Gastroesophageal sphincter (tissue), 4 donors: Measurements from ENCODE around the gene EPB41L4A. TPM values are rescaled to one million over a fixed set of nuclear protein-coding genes. Genes with fewer than 3 reads are reported as not detected.

Experiments
- ATAC-seq: fragments of 150-250 bp; one replicate; pipeline ENCODE4 v1.9.1; 2016; ENCODE audit warnings: mild to moderate bottlenecking, moderate library complexity
- H3K27ac ChIP-seq, 4 donors: fragments of 200-600 bp; sonication (generic) in 3 of 4; 1 replicate in 3 of 4; 2 replicates in 1 of 4; pipeline ENCODE4 v1.5.1; 2016 to 2019
- H3K27me3 ChIP-seq: fragments of 200-600 bp; sonication (generic); one replicate; pipeline ENCODE4 v1.5.1; 2019
- H3K36me3 ChIP-seq, 2 donors: fragments of 200-600 bp; sonication (generic); one replicate each; pipeline ENCODE4 v1.5.1; 2019; ENCODE audit warnings: control low read depth in 1 of 2
- H3K4me1 ChIP-seq, 3 donors: fragments of 200-600 bp; sonication (generic); 1 replicate in 2 of 3; 2 replicates in 1 of 3; pipeline ENCODE4 v1.5.1; 2016 to 2019; ENCODE audit warnings: control low read depth in 2 of 3
- H3K4me3 ChIP-seq, 2 donors: fragments of 200-600 bp; sonication (generic); one replicate each; pipeline ENCODE4 v1.5.1; 2019; ENCODE audit warnings: mild to moderate bottlenecking in 1 of 2, moderate library complexity in 1 of 2
- H3K9me3 ChIP-seq, 3 donors: fragments of 200-600 bp; sonication (generic); one replicate each; pipeline ENCODE4 v1.5.1; 2017 to 2019; ENCODE audit warnings: control low read depth in 2 of 3
- CTCF ChIP-seq, 4 experiments: fragments of 200-600 bp in 2 of 4; fragments of 450-650 bp in 2 of 4; sonication (generic) in 1 of 4; IDR thresholded peaks; one replicate each; pipeline ENCODE4 v1.5.1; 2017 to 2019; ENCODE audit warnings: antibody characterized with exemption in 4 of 4, mild to moderate bottlenecking in 2 of 4, moderate library complexity in 2 of 4
- EP300 ChIP-seq: sonication (generic); formaldehyde crosslinking; IDR thresholded peaks from one replicate; pipeline ENCODE4 v1.6.1; 2017; ENCODE audit warnings: antibody characterized with exemption, mild to moderate bottlenecking
- POLR2A ChIP-seq, 2 donors: fragments of 450-650 bp; IDR thresholded peaks; one replicate each; pipeline ENCODE4 v1.6.1; 2017; ENCODE audit warnings: antibody characterized with exemption in 2 of 2, mild to moderate bottlenecking in 2 of 2, moderate library complexity in 1 of 2
- POLR2AphosphoS5 ChIP-seq: sonication (generic); formaldehyde crosslinking; IDR thresholded peaks from one replicate; pipeline ENCODE4 v1.6.1; 2017; ENCODE audit warnings: antibody characterized with exemption
- WGBS, 2 donors: methylation state at CpG; one replicate each; pipeline ENCODE4 v1.1.5; 2018; ENCODE audit warnings: low coverage in 1 of 2; 5-methylcytosine and 5-hydroxymethylcytosine counted together
- total RNA-seq, 4 donors: library from RNA; depleted of rRNA; stranded (reverse); fragments of >200 nt; gene quantifications; one replicate each; pipeline ENCODE4 v1.1.0, GENCODE V29; 2016

EPB41L4A gene
- total RNA-seq, 4 donors from 2014 or later = 4.3 to 28.7 (median 12.6) TPM

- WGBS, 2 donors = 77 to 78% methylated on average over 1 to 2 of the region's 2 CpGs
- ATAC-seq = no peak
Observed at GRCh38 chr5:112221128-112221527, 197.9 kb downstream of the EPB41L4A start.

GRCh38 chr5:112219000-112219399 is 200.1 kb downstream of the EPB41L4A start:
- H3K9me3 ChIP-seq = no peaks in the 10 kb centered on the region
- H3K4me3 ChIP-seq = no peak overlapping the region
- H3K4me1 ChIP-seq = no peaks in the 10 kb centered on the region
- ATAC-seq = no peak
- WGBS, 2 donors = 54 to 64% methylated on average over 5 to 6 of the region's 6 CpGs
- H3K27ac ChIP-seq = no peak overlapping the region
- H3K36me3 ChIP-seq = no peaks in the 10 kb centered on the region
- TF ChIP-seq CTCF (IDR thresholded peaks at IDR 0.05) (no peak), POLR2A (IDR thresholded peaks at IDR 0.05) (no peak), POLR2AphosphoS5 (no peak), EP300 (no peak)
- H3K27me3 ChIP-seq = no peaks in the 10 kb centered on the region

More at GRCh38 chr5:112221128-112221527, 197.9 kb downstream of the EPB41L4A start:
- Histone ChIP-seq H3K36me3 (no peaks in the 10 kb centered on the region), H3K27me3 (no peaks in the 10 kb centered on the region), H3K9me3 (no peaks in the 10 kb centered on the region), H3K4me1 (no peaks in the 10 kb centered on the region), H3K4me3 (no peak overlapping the region), H3K27ac (no peak overlapping the region)
- no peak for TF ChIP-seq EP300
- TF ChIP-seq CTCF (IDR thresholded peaks at IDR 0.05) = no peak
- TF ChIP-seq POLR2AphosphoS5 = no peak
- TF ChIP-seq POLR2A (IDR thresholded peaks at IDR 0.05) = no peak

GRCh38 chr5:112217843-112218579 is 201.1 kb downstream of the EPB41L4A start:
- no peak for ATAC-seq
- Histone ChIP-seq H3K4me3 (no peak overlapping the region), H3K27ac (no peak overlapping the region), H3K36me3 (no peaks in the 10 kb centered on the region), H3K9me3 (no peaks in the 10 kb centered on the region), H3K27me3 (no peaks in the 10 kb centered on the region), H3K4me1 (no peaks in the 10 kb centered on the region)
- TF ChIP-seq EP300 = no peak
- TF ChIP-seq CTCF (IDR thresholded peaks at IDR 0.05) = no peak
- no peak for TF ChIP-seq POLR2A (IDR thresholded peaks at IDR 0.05)
- TF ChIP-seq POLR2AphosphoS5 = no peak
- 82 to 83% methylated on average over 4 to 5 of the region's 5 CpGs for WGBS, 2 donors

- no peak for ATAC-seq
- whole genome bisulfite sequencing, 2 donors = 83 to 96% methylated on average over 3 of the region's 3 CpGs
Observed at GRCh38 chr5:112216140-112216539, 202.9 kb downstream of the EPB41L4A start.

More at GRCh38 chr5:112216140-112216539, 202.9 kb downstream of the EPB41L4A start:
- no peaks in the 10 kb centered on the region for H3K27me3 ChIP-seq
- TF ChIP-seq POLR2AphosphoS5 (no peak), POLR2A (IDR thresholded peaks at IDR 0.05) (no peak), EP300 (no peak), CTCF (IDR thresholded peaks at IDR 0.05) (no peak)
- no peak overlapping the region for H3K4me3 ChIP-seq
- H3K36me3 ChIP-seq = no peaks in the 10 kb centered on the region
- no peaks in the 10 kb centered on the region for H3K9me3 ChIP-seq
- no peaks in the 10 kb centered on the region for H3K4me1 ChIP-seq
- no peak overlapping the region for H3K27ac ChIP-seq
